ENCODE results near the gene FSIP1. TPM values are rescaled to one million over a fixed set of nuclear protein-coding genes. Genes with fewer than 3 reads are reported as not detected.

The FSIP1 gene
- total RNA-seq, 1 donor = 3.6 TPM

- Histone ChIP-seq H3K27ac (ENCODE audit: low read depth, low read length) (no peak overlapping the region), H3K4me1 (ENCODE audit: insufficient read depth, low read length) (peaks cover 6% of the 10 kb centered on the region), H3K36me3 (ENCODE audit: insufficient read depth, low read length) (no peaks in the 10 kb centered on the region), H3K4me3 (ENCODE audit: insufficient read depth, low read length) (no peak overlapping the region), H4K20me1 (ENCODE audit: insufficient read depth, low read length) (no peaks in the 10 kb centered on the region), H3K9me3 (ENCODE audit: low read depth, low read length) (no peaks in the 10 kb centered on the region), H2AFZ (ENCODE audit: low read length) (no peak overlapping the region), H3K4me2 (ENCODE audit: insufficient read depth, low read length) (no peak overlapping the region), H3K27me3 (ENCODE audit: insufficient read depth, low read length) (no peaks in the 10 kb centered on the region), H3K79me2 (ENCODE audit: insufficient read depth, low read length) (no peaks in the 10 kb centered on the region)
- DNase-seq (ENCODE audit: insufficient read length, low spot score, missing footprints) = no peak
- no peak for TF ChIP-seq CTCF (IDR thresholded peaks at IDR 0.05; ENCODE audit: extremely low read depth, low read depth, low read length)
These were observed 86.8 kb downstream of the FSIP1 start for GRCh38 chr15:39695793-39696192.

GRCh38 chr15:39692356-39693327 lies 90.0 kb downstream of the FSIP1 start:
- Histone ChIP-seq H3K4me1 (ENCODE audit: insufficient read depth, low read length) (no peaks in the 10 kb centered on the region), H3K4me2 (ENCODE audit: insufficient read depth, low read length) (no peak overlapping the region), H3K4me3 (ENCODE audit: insufficient read depth, low read length) (no peak overlapping the region), H3K27ac (ENCODE audit: low read depth, low read length) (no peak overlapping the region), H2AFZ (ENCODE audit: low read length) (no peak overlapping the region), H3K27me3 (ENCODE audit: insufficient read depth, low read length) (no peaks in the 10 kb centered on the region), H3K79me2 (ENCODE audit: insufficient read depth, low read length) (no peaks in the 10 kb centered on the region), H3K36me3 (ENCODE audit: insufficient read depth, low read length) (no peaks in the 10 kb centered on the region), H4K20me1 (ENCODE audit: insufficient read depth, low read length) (no peaks in the 10 kb centered on the region), H3K9me3 (ENCODE audit: low read depth, low read length) (no peaks in the 10 kb centered on the region)
- no peak for TF ChIP-seq CTCF (IDR thresholded peaks at IDR 0.05; ENCODE audit: extremely low read depth, low read depth, low read length)
- no peak for DNase-seq (ENCODE audit: insufficient read length, low spot score, missing footprints)

DNA sequence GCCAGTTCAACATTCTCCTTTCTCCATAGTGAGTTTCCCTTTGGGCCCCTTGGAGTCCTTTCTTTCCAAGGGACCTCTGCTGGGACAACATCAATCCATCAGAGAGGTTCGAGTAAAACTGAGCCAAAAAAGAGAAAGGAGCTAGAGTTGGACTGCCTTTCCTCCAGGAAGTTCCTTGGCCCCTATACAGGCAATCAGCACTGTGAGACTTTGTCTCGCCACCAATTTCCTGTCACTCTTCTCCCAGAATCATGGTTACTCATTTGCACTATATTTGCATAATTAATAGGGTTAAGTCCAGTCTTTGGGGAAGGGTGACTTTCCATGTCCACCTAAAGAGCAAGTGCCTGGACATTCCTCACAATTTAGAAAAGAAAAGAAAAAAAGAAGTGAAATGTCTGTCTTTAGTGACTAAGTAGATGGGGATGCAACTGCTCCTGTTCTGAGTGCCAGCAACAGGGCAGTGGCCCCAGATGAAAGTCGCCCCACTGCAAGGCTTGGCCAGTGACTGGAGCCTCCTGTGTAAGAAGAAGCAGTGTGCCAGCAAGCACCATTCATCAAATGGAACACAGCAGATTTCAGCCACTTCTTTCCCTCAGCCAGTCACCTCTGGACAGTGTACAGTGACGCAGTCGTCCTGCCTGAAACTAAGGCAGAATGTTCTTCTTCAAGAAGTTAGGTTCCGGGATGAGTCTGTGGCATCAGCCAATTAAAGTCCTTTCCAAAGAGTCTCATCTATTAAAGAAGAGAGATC lies 91.6 kb downstream of the FSIP1 start:
- no peaks in the 10 kb centered on the region for H3K79me2 ChIP-seq (ENCODE audit: insufficient read depth, low read length)
- no peak overlapping the region for H2AFZ ChIP-seq (ENCODE audit: low read length)
- H3K27me3 ChIP-seq (ENCODE audit: insufficient read depth, low read length) = no peaks in the 10 kb centered on the region
- H3K9me3 ChIP-seq (ENCODE audit: low read depth, low read length) = no peaks in the 10 kb centered on the region
- peak; percentile 75 for DNase-seq (ENCODE audit: insufficient read length, low spot score, missing footprints)
- H3K4me3 ChIP-seq (ENCODE audit: insufficient read depth, low read length) = no peak overlapping the region
- H4K20me1 ChIP-seq (ENCODE audit: insufficient read depth, low read length) = no peaks in the 10 kb centered on the region
- no peak overlapping the region for H3K4me2 ChIP-seq (ENCODE audit: insufficient read depth, low read length)
- no peaks in the 10 kb centered on the region for H3K4me1 ChIP-seq (ENCODE audit: insufficient read depth, low read length)
- no peaks in the 10 kb centered on the region for H3K36me3 ChIP-seq (ENCODE audit: insufficient read depth, low read length)
- no peak for TF ChIP-seq CTCF (IDR thresholded peaks at IDR 0.05; ENCODE audit: extremely low read depth, low read depth, low read length)
- H3K27ac ChIP-seq (ENCODE audit: low read depth, low read length) = no peak overlapping the region

DNA sequence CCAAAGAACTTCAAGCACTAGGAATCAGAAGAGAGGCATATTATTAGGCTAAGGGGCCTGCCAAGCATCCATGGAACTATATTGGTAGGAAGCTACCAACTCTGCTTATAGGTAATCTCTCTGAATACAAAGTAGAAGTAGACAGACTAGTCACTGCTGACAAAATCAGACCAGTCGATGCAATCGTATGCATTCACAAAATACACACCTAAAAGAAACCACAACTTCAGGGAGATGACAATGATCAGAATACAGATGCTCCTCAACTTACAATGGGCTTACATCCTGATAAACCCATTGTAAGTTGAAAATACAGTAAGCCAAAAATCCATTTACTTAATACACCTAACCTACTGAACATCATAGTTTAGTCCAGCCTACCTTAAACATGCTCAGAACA lies 94.7 kb downstream of the FSIP1 start:
- H3K9me3 ChIP-seq (ENCODE audit: low read depth, low read length) = no peaks in the 10 kb centered on the region
- H2AFZ ChIP-seq (ENCODE audit: low read length) = no peak overlapping the region
- no peaks in the 10 kb centered on the region for H3K27me3 ChIP-seq (ENCODE audit: insufficient read depth, low read length)
- H4K20me1 ChIP-seq (ENCODE audit: insufficient read depth, low read length) = no peaks in the 10 kb centered on the region
- peaks cover 5% of the 10 kb centered on the region for H3K4me1 ChIP-seq (ENCODE audit: insufficient read depth, low read length)
- H3K79me2 ChIP-seq (ENCODE audit: insufficient read depth, low read length) = no peaks in the 10 kb centered on the region
- H3K36me3 ChIP-seq (ENCODE audit: insufficient read depth, low read length) = no peaks in the 10 kb centered on the region
- no peak overlapping the region for H3K4me3 ChIP-seq (ENCODE audit: insufficient read depth, low read length)
- no peak for TF ChIP-seq CTCF (IDR thresholded peaks at IDR 0.05; ENCODE audit: extremely low read depth, low read depth, low read length)
- H3K4me2 ChIP-seq (ENCODE audit: insufficient read depth, low read length) = no peak overlapping the region
- H3K27ac ChIP-seq (ENCODE audit: low read depth, low read length) = no peak overlapping the region
- no peak for DNase-seq (ENCODE audit: insufficient read length, low spot score, missing footprints)

All from osteoblast (primary cell).